ENCODE measurements around the gene MOGAT3.
A peak's percentile ranks its signal among the peaks of the same experiment; 100 is the strongest.

Gene MOGAT3

DNA sequence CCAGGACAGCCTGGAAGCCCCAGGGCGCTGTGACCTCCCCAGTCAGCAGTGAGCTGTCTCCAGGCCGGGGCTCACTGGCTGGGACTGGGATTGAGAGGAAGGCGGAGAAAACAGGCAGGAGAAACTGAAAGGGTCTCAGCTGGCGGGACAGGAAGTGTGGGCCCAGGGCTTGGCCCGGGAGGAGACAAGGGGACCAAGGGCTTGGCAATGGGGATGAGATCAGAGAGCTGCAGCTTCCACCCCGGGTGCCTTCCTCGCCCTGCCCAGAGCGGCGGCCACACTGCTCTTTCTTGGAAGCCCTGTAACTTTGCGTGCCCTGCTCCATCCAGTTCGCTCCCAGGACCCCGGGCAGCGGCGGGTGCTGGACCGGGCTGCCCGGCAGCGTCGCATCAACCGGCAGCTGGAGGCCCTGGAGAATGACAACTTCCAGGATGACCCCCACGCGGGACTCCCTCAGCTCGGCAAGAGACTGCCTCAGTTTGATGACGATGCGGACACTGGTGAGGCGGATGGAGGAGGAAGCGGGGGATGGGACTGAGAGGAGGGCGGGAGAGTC, 21.5 kb upstream of the MOGAT3 start:
- DNase-seq (ENCODE audit: low read depth): no peak
- H3K4me3 ChIP-seq (ENCODE audit: low read depth, low read length): no peak overlapping the region
- in situ Hi-C loops (cut with HindIII; ENCODE audit: low sequenced_read_pairs): no loop called here
- TF ChIP-seq, protein P1, sequence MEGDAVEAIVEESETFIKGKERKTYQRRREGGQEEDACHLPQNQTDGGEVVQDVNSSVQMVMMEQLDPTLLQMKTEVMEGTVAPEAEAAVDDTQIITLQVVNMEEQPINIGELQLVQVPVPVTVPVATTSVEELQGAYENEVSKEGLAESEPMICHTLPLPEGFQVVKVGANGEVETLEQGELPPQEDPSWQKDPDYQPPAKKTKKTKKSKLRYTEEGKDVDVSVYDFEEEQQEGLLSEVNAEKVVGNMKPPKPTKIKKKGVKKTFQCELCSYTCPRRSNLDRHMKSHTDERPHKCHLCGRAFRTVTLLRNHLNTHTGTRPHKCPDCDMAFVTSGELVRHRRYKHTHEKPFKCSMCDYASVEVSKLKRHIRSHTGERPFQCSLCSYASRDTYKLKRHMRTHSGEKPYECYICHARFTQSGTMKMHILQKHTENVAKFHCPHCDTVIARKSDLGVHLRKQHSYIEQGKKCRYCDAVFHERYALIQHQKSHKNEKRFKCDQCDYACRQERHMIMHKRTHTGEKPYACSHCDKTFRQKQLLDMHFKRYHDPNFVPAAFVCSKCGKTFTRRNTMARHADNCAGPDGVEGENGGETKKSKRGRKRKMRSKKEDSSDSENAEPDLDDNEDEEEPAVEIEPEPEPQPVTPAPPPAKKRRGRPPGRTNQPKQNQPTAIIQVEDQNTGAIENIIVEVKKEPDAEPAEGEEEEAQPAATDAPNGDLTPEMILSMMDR (IDR thresholded peaks at IDR 0.05; ENCODE audit: low read depth, low read length, missing control alignments): no peak

DNA sequence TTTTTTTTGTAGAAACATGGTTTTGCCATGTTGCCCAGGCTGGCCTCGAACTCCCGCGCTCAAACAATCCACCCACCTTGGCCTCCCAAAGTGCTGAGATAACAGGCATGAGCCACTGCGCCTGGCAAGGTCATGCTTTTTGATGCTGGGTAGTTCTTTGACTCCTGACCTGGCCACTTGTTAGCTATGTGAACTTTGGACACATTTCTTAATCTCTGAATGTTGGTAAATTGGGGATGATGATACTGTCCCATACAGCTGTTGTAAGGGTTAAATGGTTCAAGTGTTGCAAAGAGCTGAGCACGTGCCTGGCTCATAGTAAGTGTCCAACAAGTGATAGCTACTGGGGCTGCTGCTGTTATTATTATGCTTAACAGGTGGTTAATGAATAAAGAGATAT, 19.5 kb upstream of the MOGAT3 start:
- in situ Hi-C loops (cut with HindIII; ENCODE audit: low sequenced_read_pairs): no loop called here

DNA sequence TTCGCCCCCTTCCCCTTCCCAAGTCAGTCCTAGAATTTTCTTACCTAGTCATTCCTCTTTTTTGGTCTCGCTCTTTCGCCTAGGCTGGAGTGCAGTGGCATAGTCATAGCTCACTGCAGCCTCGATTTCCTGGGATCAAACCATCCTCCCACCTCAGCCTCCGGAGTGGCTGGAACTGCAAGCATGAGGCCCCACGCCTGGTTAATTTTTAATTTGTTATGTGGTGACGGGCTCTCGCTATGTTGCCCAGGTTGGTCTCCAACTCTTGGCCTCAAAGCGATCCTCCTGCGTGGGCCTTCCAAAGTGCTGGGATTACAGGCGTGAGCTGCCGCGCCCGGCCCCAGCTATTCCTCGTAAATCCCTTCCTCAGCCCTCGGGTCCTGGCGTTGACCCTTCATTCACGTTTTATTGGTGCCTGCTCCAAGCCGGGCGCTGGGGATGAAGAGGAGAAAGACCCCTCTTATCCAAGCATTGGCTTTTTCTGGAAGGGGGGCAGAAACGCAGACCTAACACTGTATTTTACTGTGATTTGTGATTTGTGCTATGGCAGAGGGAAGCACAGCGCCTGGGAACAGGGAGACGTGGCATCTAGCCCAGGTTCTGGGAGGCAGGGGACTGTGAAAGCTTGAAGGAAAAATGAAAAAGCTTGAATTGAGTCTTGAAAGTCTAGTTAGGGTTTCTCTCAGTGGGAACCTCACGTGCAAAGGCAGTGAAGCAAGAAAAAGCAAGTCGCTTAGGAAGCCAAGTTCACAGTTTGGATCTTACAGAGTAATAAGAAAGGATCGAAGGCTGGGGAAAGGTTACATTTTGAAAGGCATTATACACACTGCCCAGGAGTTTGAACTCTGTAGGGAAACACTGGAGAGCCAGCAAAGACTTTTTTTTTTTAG, 17.6 kb upstream of the MOGAT3 start:
- H3K4me3 ChIP-seq (ENCODE audit: low read depth, low read length): peak overlapping the region; percentile 95
- TF ChIP-seq, protein P1 (IDR thresholded peaks at IDR 0.05; ENCODE audit: low read depth, low read length, missing control alignments): no peak
- DNase-seq (ENCODE audit: low read depth): no peak
- in situ Hi-C loops (cut with HindIII; ENCODE audit: low sequenced_read_pairs): no loop called here

More for the DNA sequence above, 19.5 kb upstream of the MOGAT3 start:
- no peak for DNase-seq (ENCODE audit: low read depth)
- TF ChIP-seq, protein P1 (IDR thresholded peaks at IDR 0.05; ENCODE audit: low read depth, low read length, missing control alignments): no peak
- H3K4me3 ChIP-seq (ENCODE audit: low read depth, low read length): no peak overlapping the region

DNA sequence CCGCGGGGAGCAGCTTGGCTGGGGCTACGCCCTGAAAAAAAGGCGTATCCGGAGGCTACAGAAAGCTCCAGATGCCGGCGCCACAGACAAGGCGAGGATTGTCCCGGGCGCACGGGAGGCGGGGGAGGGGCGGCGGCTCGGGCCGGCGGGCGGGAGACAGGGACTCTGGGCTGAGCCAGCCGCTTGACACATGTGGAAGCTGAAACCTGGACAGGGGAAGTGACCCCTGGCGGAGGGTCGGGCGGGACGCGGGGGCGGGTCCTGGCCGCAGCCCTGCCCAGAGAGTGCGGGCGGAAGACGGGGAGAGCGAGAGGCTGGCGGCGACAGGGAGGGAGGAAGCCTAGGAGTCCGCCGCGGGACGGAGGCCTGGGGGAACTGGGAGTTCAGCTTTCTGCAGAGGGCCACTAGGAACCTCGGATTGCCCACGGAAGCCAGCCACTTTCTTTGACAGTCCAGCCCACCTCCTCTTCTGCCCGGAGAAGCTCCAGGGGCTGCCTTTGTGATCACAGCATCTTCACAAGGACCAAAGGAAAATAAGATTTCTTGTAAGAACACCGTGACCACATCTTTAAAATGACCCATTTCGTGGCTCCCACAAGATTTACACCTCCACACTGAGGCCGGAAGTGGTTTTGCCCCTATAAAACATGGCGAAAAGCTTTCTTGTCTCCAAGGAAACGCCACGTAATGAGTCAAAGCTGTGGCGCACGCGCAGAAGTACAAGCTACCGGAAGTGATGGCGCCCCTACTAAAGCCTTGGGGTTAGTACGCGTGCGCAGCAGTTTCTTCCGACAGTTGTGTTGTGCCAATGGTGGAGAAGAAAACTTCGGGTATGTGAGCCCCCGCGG, 16.8 kb upstream of the MOGAT3 start, which contains the start of the genes PLOD3 and ZNHIT1:
Gene PLOD3 (minus strand): TSS at position 194 of the 848 bp plus-strand sequence. CDS start 307 bp downstream, outside the sequence.
Gene ZNHIT1 (plus strand): TSS at position 778 of the 848 bp plus-strand sequence. CDS start 31 bp downstream, at position 809.
- TF ChIP-seq, protein P1 (IDR thresholded peaks at IDR 0.05; ENCODE audit: low read depth, low read length, missing control alignments): no peak
- DNase-seq (ENCODE audit: low read depth): peak; percentile 97
- in situ Hi-C loops (cut with HindIII; ENCODE audit: low sequenced_read_pairs): no loop called here
- H3K4me3 ChIP-seq (ENCODE audit: low read depth, low read length): peak within 1 kb of the TSS; percentile 95

DNA sequence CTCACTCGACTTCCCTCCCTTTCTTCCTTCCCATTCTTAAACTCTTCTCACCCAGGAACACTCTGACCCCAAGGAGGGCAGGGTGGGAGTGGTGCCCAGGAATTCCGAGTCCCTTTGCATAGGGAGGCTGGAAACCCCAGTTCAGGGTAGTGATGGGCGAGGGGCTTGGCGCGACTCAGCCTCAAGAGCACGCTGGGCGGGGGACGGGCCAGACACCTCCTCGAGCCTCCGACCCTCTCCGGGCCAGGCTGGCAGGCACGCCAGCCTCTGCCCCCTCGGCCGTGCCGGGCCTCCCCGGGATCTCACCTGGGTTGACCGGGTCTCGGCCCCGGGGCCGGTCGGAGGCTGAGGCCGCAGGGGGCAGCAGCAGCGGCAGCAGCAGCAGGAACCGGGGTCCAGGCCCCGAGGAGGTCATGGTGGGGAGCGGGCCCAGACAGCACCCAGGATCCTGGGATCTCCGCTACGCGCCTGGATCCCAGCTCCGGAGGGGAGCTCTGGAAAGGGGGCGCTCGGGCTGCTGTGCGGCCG, 16.1 kb upstream of the MOGAT3 start:
- DNase-seq (ENCODE audit: low read depth): no peak
- in situ Hi-C loops (cut with HindIII; ENCODE audit: low sequenced_read_pairs): no loop called here
- TF ChIP-seq, protein P1 (IDR thresholded peaks at IDR 0.05; ENCODE audit: low read depth, low read length, missing control alignments): peak; percentile 8
- peak overlapping the region; percentile 95 for H3K4me3 ChIP-seq (ENCODE audit: low read depth, low read length)
